Ovary (tissue), 9 donors: ENCODE data around the gene CACNB2. TPM values are rescaled to one million over a fixed set of nuclear protein-coding genes. Genes with fewer than 3 reads are reported as not detected.

ENCODE experiments used
- DNase-seq, 5 donors: peaks; one replicate each; pipeline ENCODE4 v3.0.0-alpha.2; 2019 to 2020
- H3K27ac ChIP-seq, 2 donors: fragments of 200-600 bp; one replicate each; pipeline versions ENCODE4 v1.5.1 to v1.8.0; 2019 to 2022
- H3K27me3 ChIP-seq: fragments of 200-600 bp; one replicate; pipeline ENCODE4 v1.8.0; 2022
- H3K36me3 ChIP-seq: fragments of 200-600 bp; sonication (generic); one replicate; pipeline ENCODE4 v1.5.1; 2019
- H3K4me1 ChIP-seq: one replicate; pipeline ENCODE4 v1.8.1; 2013; ENCODE audit warnings: mild to moderate bottlenecking, moderate library complexity; ENCODE audit not compliant: insufficient read depth
- H3K4me3 ChIP-seq: fragments of 200-600 bp; sonication (generic); one replicate; pipeline ENCODE4 v1.5.1; 2017
- H3K9me3 ChIP-seq, 2 donors: fragments of 200-600 bp in 1 of 2; sonication (generic) in 1 of 2; one replicate each; pipeline versions ENCODE4 v1.5.1 to v1.8.1; 2013 to 2019; ENCODE audit warnings: mild to moderate bottlenecking in 1 of 2, moderate library complexity in 1 of 2
- EP300 ChIP-seq: sonication (generic); formaldehyde crosslinking; IDR thresholded peaks from one replicate; pipeline ENCODE4 v1.6.1; 2017; ENCODE audit warnings: antibody characterized with exemption
- POLR2A ChIP-seq: fragments of 450-650 bp; IDR thresholded peaks from one replicate; pipeline ENCODE4 v1.6.1; 2017; ENCODE audit warnings: antibody characterized with exemption, mild to moderate bottlenecking, moderate library complexity
- WGBS, 3 donors: extraction: QIAGEN DNeasy Blood & Tissue Kit in 1 of 3; methylation state at CpG; one replicate each; pipeline versions ENCODE4 v1.1.5 to v1.1.7; 2013 to 2017; 5-methylcytosine and 5-hydroxymethylcytosine counted together
- intact Hi-C, 4 donors: fragments of 100-400 bp; cut with DNase I; formaldehyde crosslinking; loops; one replicate each; pipeline versions ENCODE4 v1.11.0 to v1.15.1; 2022 to 2023
- polyA plus RNA-seq, 2 donors: library from polyadenylated mRNA; stranded (reverse); fragments of 200-250 nt in 1 of 2; fragments of 350-450 nt in 1 of 2; fragmentation: Illumina TruSeq in 1 of 2; extraction: RNeasy Lipid Tissue Mini Kit (QIAGEN cat#74804) in 1 of 2; gene quantifications; one replicate each; pipeline ENCODE4 v1.2.3, GENCODE V29; 2013 to 2014
- total RNA-seq, 7 donors: library from RNA; depleted of rRNA in 2 of 7; stranded (reverse); fragments of >200 nt in 2 of 7; fragmentation: NEBNext Ultra II Directional in 3 of 7; extraction: Animal tissue kit (Norgen Biotek cat#: 25700) in 3 of 7; gene quantifications; one replicate each; pipeline versions ENCODE4 v1.1.0 to v1.2.4, GENCODE V29; 2016 to 2023
- TF ChIP-seq, protein P1 (sequence below), 3 donors: fragments of 450-650 bp in 2 of 3; fragments of 200-600 bp in 1 of 3; IDR thresholded peaks; one replicate each; pipeline versions ENCODE4 v1.5.1 to v1.8.0; 2016 to 2022; ENCODE audit warnings: antibody characterized with exemption in 3 of 3, mild to moderate bottlenecking in 1 of 3
- donor health status: DM: no; HTN: no; CAD: no; lungs with moderate emphysema.
- donor health status: DM: no; HTN: no; CAD: no.
- donor health status: Bipolar disorder and iron deficiency.
- donor health status: DM: yes; HTN: yes; CAD: no.
- donor health status: DM: no; HTN: no; CAD: no.
- donor health status: DM: yes; HTN: yes; CAD: no.

The CACNB2 gene
- total and polyA plus RNA-seq, 9 donors: 8.9 to 60.9 (median 23.8) TPM

DNA sequence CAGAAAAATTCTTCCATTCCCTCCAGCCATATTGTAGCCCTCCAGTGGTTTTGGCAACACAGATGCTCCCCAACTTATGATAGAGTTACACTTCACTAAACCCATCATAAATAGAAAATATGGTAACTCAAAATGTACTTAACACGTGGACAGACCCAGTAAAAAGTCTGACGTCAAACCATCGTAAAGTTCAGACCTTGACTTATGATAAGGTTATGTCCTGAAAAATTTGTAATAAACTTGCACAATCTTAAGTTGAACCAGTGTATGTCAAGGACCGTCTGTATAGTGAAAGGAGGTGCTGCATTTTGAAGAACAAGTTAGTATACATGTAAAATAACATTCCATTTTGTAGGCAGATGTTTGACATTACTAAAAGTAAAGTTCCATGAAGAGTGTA lies 368.4 kb downstream of the CACNB2 start:
- Histone ChIP-seq H3K9me3 (no peaks in the 10 kb centered on the region), H3K27ac (no peak overlapping the region), H3K4me3 (no peak overlapping the region), H3K27me3 (no peaks in the 10 kb centered on the region), H3K4me1 (peaks cover 1% of the 10 kb centered on the region), H3K36me3 (no peaks in the 10 kb centered on the region)
- no peak for TF ChIP-seq POLR2A
- no peak for TF ChIP-seq EP300
- TF ChIP-seq, protein P1, sequence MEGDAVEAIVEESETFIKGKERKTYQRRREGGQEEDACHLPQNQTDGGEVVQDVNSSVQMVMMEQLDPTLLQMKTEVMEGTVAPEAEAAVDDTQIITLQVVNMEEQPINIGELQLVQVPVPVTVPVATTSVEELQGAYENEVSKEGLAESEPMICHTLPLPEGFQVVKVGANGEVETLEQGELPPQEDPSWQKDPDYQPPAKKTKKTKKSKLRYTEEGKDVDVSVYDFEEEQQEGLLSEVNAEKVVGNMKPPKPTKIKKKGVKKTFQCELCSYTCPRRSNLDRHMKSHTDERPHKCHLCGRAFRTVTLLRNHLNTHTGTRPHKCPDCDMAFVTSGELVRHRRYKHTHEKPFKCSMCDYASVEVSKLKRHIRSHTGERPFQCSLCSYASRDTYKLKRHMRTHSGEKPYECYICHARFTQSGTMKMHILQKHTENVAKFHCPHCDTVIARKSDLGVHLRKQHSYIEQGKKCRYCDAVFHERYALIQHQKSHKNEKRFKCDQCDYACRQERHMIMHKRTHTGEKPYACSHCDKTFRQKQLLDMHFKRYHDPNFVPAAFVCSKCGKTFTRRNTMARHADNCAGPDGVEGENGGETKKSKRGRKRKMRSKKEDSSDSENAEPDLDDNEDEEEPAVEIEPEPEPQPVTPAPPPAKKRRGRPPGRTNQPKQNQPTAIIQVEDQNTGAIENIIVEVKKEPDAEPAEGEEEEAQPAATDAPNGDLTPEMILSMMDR (IDR thresholded peaks at IDR 0.05): no peak
- intact Hi-C loops: no loop called here
- 78 to 87% (median 86%) methylated on average over 4 of the region's 4 CpGs for WGBS, 3 donors
- DNase-seq: no peak

- TF ChIP-seq, protein P1 (IDR thresholded peaks at IDR 0.05): no peak
- TF ChIP-seq POLR2A: no peak
- Histone ChIP-seq H3K4me1 (no peaks in the 10 kb centered on the region), H3K27ac (no peak overlapping the region), H3K27me3 (no peaks in the 10 kb centered on the region), H3K36me3 (no peaks in the 10 kb centered on the region), H3K9me3 (no peaks in the 10 kb centered on the region), H3K4me3 (no peak overlapping the region)
- intact Hi-C loops: no loop called here
- DNase-seq: no peak
Observed at GRCh38 chr10:18514537-18514936, 374.3 kb downstream of the CACNB2 start.

DNA sequence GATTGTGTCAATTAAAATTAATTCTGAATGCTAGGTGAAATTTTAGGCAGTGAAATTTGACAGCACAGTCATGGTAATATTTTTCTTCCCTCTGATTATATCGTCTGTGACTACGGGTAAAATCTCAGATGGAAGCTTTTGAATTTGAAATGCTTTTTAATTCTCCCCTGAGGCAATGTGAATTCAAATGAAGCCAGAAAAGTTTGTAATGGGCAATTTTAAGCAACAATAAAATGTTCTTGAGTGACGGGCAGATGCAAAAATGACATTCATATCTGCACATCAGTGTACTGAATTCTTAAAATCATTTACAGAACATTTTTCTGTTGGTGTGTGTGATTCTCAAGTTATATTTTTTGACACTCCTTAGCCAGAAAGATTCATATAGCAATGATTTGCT lies 376.6 kb downstream of the CACNB2 start:
- TF ChIP-seq, protein P1 (IDR thresholded peaks at IDR 0.05): no peak
- TF ChIP-seq EP300: no peak
- TF ChIP-seq POLR2A: no peak
- no peak overlapping the region for H3K4me3 ChIP-seq
- no peaks in the 10 kb centered on the region for H3K9me3 ChIP-seq
- DNase-seq: no peak
- intact Hi-C loops: no loop called here
- H3K36me3 ChIP-seq: no peaks in the 10 kb centered on the region
- H3K27me3 ChIP-seq: no peaks in the 10 kb centered on the region
- WGBS, 3 donors: 92 to 94% (median 92%) methylated on average over 3 of the region's 3 CpGs
- H3K27ac ChIP-seq: no peak overlapping the region
- H3K4me1 ChIP-seq: no peaks in the 10 kb centered on the region

DNA sequence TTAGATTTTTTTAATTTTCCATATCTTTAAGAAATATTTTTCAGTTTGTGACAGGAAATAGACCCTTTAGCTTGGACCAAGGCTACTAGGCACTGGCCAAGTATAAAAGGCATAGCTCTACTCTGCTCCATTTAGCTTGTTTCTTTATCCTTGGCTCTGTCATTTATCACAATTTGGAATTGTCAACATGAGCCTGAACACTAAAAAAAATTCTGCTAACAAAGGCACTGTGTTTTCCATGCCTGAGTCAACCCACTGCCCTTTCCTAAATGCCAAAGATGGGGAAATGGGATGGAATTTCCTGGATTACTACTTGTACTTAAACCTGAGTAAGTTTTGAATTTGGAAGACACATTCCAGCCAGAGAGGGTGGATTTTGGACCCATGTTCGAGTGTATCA lies 382.8 kb downstream of the CACNB2 start:
- 20 to 32% (median 21%) methylated on average over 1 of the region's 1 CpG for WGBS, 3 donors
- no peak overlapping the region for H3K4me3 ChIP-seq
- H3K4me1 ChIP-seq: no peaks in the 10 kb centered on the region
- no peak for TF ChIP-seq EP300
- TF ChIP-seq, protein P1 (IDR thresholded peaks at IDR 0.05): no peak
- TF ChIP-seq POLR2A: no peak
- H3K27ac ChIP-seq: no peak overlapping the region
- H3K27me3 ChIP-seq: no peaks in the 10 kb centered on the region
- no peaks in the 10 kb centered on the region for H3K36me3 ChIP-seq
- intact Hi-C loops: no loop called here
- no peak for DNase-seq
- H3K9me3 ChIP-seq: no peaks in the 10 kb centered on the region

DNA sequence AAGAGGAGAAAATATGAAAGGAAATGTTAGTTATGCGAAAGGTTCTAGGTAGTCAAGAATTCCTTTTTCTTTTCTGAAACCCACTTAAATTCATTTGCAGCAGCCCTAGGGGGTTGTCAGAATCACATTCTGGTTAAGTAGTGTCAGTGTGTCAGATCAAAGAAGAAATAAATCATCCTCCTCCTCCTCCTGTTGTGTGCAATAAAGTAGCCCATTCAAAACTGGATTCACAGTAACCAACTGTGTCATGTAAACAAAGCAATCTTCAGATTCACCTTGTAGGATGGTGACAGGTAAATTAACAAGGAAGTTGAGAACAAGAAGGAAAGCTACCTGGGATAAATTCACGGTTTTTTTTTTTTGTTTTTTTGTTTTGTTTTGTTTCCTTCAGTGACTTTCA lies 383.6 kb downstream of the CACNB2 start:
- no peak overlapping the region for H3K27ac ChIP-seq
- no peaks in the 10 kb centered on the region for H3K27me3 ChIP-seq
- H3K4me1 ChIP-seq: no peaks in the 10 kb centered on the region

More for the DNA sequence above, 383.6 kb downstream of the CACNB2 start:
- intact Hi-C loops: no loop called here
- Histone ChIP-seq H3K4me3 (no peak overlapping the region), H3K36me3 (no peaks in the 10 kb centered on the region), H3K9me3 (no peaks in the 10 kb centered on the region)
- TF ChIP-seq, protein P1 (IDR thresholded peaks at IDR 0.05): no peak
- TF ChIP-seq POLR2A: no peak
- TF ChIP-seq EP300: no peak
- whole genome bisulfite sequencing, 3 donors: 72 to 79% (median 79%) methylated on average over 2 of the region's 2 CpGs
- DNase-seq: no peak
